Keratinocyte (primary cell): ENCODE results near the gene SLC37A1. TPM values are rescaled to one million over a fixed set of nuclear protein-coding genes. Genes with fewer than 3 reads are reported as not detected.

ENCODE experiments used
- DNase-seq: peaks from one replicate; pipeline ENCODE4 v3.0.0-alpha.2; 2011; ENCODE audit warnings: low read depth, missing footprints, low spot score
- FAIRE-seq: peaks from 2 replicates; lab custom pipeline; 2011; peaks lifted over from hg19 to GRCh38; lab: Jason Lieb, UNC
- H2AFZ ChIP-seq: 2 replicates; pipeline ENCODE4 v1.6.0; 2012; ENCODE audit warnings: low read length, control low read depth, inconsistent platforms; ENCODE audit not compliant: control insufficient read depth
- H3K27ac ChIP-seq: 2 replicates; pipeline ENCODE4 v1.5.1; 2011; ENCODE audit warnings: low read length; ENCODE audit not compliant: control insufficient read depth, insufficient read depth
- H3K27me3 ChIP-seq: 3 replicates; pipeline ENCODE4 v1.6.0; 2011; ENCODE audit warnings: low read length; ENCODE audit not compliant: control insufficient read depth, insufficient read depth; ENCODE audit errors: extremely low read depth
- H3K36me3 ChIP-seq, 2 experiments: 2 replicates in 1 of 2; 3 replicates in 1 of 2; pipeline ENCODE4 v1.5.1; 2011; ENCODE audit warnings: low read length in 2 of 2, mild to moderate bottlenecking in 1 of 2; ENCODE audit not compliant: control insufficient read depth in 2 of 2, insufficient read depth in 2 of 2; ENCODE audit errors: extremely low read depth in 1 of 2
- H3K4me1 ChIP-seq: 3 replicates; pipeline ENCODE4 v1.5.1; 2011; ENCODE audit warnings: low read length; ENCODE audit not compliant: control insufficient read depth, insufficient read depth; ENCODE audit errors: extremely low read depth
- H3K4me2 ChIP-seq: 3 replicates; pipeline ENCODE4 v1.6.0; 2011; ENCODE audit warnings: low read depth, low read length; ENCODE audit not compliant: control insufficient read depth, insufficient read depth; ENCODE audit errors: extremely low read depth
- H3K4me3 ChIP-seq, 3 experiments: fragments of 200-600 bp in 1 of 3; sonication (generic) in 1 of 3; 2 replicates in 2 of 3; 3 replicates in 1 of 3; pipeline ENCODE4 v1.5.1; 2011 to 2016; ENCODE audit warnings: low read length in 3 of 3, mild to moderate bottlenecking in 3 of 3, control low read depth in 2 of 3, inconsistent platforms in 1 of 3, low read depth in 1 of 3, mixed read lengths in 1 of 3, mixed run types in 1 of 3, moderate library complexity in 1 of 3; ENCODE audit not compliant: control insufficient read depth in 2 of 3, insufficient read depth in 2 of 3; ENCODE audit errors: extremely low read depth in 1 of 3
- H3K79me2 ChIP-seq: 2 replicates; pipeline ENCODE4 v1.6.0; 2012; ENCODE audit warnings: low read length; ENCODE audit not compliant: control insufficient read depth, insufficient read depth
- H3K9ac ChIP-seq: 3 replicates; pipeline ENCODE4 v1.6.0; 2011; ENCODE audit warnings: low read length; ENCODE audit not compliant: control insufficient read depth, insufficient read depth; ENCODE audit errors: extremely low read depth
- H3K9me1 ChIP-seq: 3 replicates; pipeline ENCODE4 v1.6.0; 2011; ENCODE audit warnings: low read length; ENCODE audit not compliant: control insufficient read depth, insufficient read depth; ENCODE audit errors: extremely low read depth
- H3K9me3 ChIP-seq: 2 replicates; pipeline ENCODE4 v1.5.1; 2012; ENCODE audit warnings: low read depth, low read length; ENCODE audit not compliant: control insufficient read depth
- H4K20me1 ChIP-seq: 3 replicates; pipeline ENCODE4 v1.6.0; 2011; ENCODE audit warnings: low read length; ENCODE audit not compliant: control insufficient read depth, insufficient read depth; ENCODE audit errors: extremely low read depth
- EZH2 ChIP-seq: IDR thresholded peaks from one replicate; pipeline ENCODE4 v1.6.1; 2012; ENCODE audit warnings: inconsistent platforms, mild to moderate bottlenecking, low read length, moderate library complexity
- dilution Hi-C: fragments of 300-500 bp; cut with MboI; formaldehyde crosslinking; loops from one replicate; pipeline ENCODE4 v1.7.0; 2020; ENCODE audit warnings: low sequenced_read_pairs; ENCODE audit not compliant: extremely low pct_ligation_motif_present
- polyA plus RNA-seq, 5 experiments: library from polyadenylated mRNA; depleted of rRNA in 3 of 5; stranded (reverse) in 3 of 5; stranded (forward) in 1 of 5; unstranded in 1 of 5; fragments of >200 nt; gene quantifications; 1 replicate in 1 of 5; 2 replicates in 3 of 5; 3 replicates in 1 of 5; pipeline versions ENCODE4 v1.2.1 to v1.2.3, GENCODE V29; 2011 to 2012; ENCODE audit warnings: missing spikeins in 2 of 5, low read depth in 1 of 5, low replicate concordance in 1 of 5
- TF ChIP-seq, protein P1 (sequence below), 3 experiments: IDR thresholded peaks in 1 of 3; conservative IDR thresholded peaks in 1 of 3; optimal IDR thresholded peaks in 1 of 3; 2 replicates in 2 of 3; 3 replicates in 1 of 3; pipeline versions ENCODE3 to v1.5.1; 2011; ENCODE audit warnings: low read length in 3 of 3, mild to moderate bottlenecking in 3 of 3, moderate library complexity in 2 of 3, control low read depth in 1 of 3, inconsistent platforms in 1 of 3; ENCODE audit not compliant: insufficient read depth in 2 of 3; ENCODE audit errors: extremely low read depth in 1 of 3

Gene SLC37A1
- polyA plus RNA-seq, 1 donor (not counting 4 experiments of a cell fraction or from before 2014, with no cell fraction given): 4.1 TPM

DNA sequence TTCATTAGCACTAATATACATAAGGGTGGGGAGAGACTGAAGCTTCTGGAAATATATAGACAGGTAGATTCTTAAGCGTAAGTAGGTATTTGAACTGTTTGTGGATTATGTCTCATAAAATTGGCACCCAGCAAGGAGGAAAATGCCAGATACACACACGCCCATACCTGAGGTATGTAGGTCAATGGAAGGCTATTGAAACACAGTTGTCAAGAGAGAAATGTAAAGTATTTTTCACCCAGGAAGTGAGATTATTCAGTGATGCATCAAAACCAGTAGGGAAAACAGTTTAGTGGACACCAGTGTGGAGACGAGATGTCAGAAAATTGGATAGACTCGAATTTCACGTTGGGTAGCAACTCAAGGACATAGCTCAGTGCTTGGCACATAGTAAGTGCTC is 12.9 kb upstream of the SLC37A1 start:
- Histone ChIP-seq H2AFZ (no peak overlapping the region), H3K27ac (no peak overlapping the region), H3K4me1 (peaks cover 12% of the 10 kb centered on the region), H3K9ac (no peak overlapping the region), H3K9me3 (no peaks in the 10 kb centered on the region), H3K27me3 (no peaks in the 10 kb centered on the region), H3K79me2 (no peaks in the 10 kb centered on the region), H4K20me1 (no peaks in the 10 kb centered on the region), H3K9me1 (no peaks in the 10 kb centered on the region), H3K4me2 (no peak overlapping the region), H3K36me3 (no peaks in the 10 kb centered on the region), H3K4me3 (no peak overlapping the region)
- TF ChIP-seq, protein P1, sequence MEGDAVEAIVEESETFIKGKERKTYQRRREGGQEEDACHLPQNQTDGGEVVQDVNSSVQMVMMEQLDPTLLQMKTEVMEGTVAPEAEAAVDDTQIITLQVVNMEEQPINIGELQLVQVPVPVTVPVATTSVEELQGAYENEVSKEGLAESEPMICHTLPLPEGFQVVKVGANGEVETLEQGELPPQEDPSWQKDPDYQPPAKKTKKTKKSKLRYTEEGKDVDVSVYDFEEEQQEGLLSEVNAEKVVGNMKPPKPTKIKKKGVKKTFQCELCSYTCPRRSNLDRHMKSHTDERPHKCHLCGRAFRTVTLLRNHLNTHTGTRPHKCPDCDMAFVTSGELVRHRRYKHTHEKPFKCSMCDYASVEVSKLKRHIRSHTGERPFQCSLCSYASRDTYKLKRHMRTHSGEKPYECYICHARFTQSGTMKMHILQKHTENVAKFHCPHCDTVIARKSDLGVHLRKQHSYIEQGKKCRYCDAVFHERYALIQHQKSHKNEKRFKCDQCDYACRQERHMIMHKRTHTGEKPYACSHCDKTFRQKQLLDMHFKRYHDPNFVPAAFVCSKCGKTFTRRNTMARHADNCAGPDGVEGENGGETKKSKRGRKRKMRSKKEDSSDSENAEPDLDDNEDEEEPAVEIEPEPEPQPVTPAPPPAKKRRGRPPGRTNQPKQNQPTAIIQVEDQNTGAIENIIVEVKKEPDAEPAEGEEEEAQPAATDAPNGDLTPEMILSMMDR (optimal IDR thresholded peaks at IDR 0.05 in 1 of 3, IDR thresholded peaks at IDR 0.05 in 1 of 3, conservative IDR thresholded peaks at IDR 0.05 in 1 of 3; ENCODE audit: extremely low read depth in 1 of 3, insufficient read depth in 2 of 3, low read length in 3 of 3): no peak
- no peak for TF ChIP-seq EZH2
- dilution Hi-C loops: no loop called here
- peak; percentile 78 for FAIRE-seq
- DNase-seq: peak; percentile 7

GRCh38 chr21:42503711-42504110 is 9.9 kb upstream of the SLC37A1 start:
- H2AFZ ChIP-seq: no peak overlapping the region
- FAIRE-seq: no peak

More at GRCh38 chr21:42503711-42504110, 9.9 kb upstream of the SLC37A1 start:
- no peaks in the 10 kb centered on the region for H3K9me3 ChIP-seq
- no peak for DNase-seq
- H3K9ac ChIP-seq: no peak overlapping the region
- no peaks in the 10 kb centered on the region for H3K27me3 ChIP-seq
- no peaks in the 10 kb centered on the region for H3K36me3 ChIP-seq
- H4K20me1 ChIP-seq: no peaks in the 10 kb centered on the region
- H3K4me1 ChIP-seq: peaks cover 4% of the 10 kb centered on the region
- TF ChIP-seq, protein P1 (optimal IDR thresholded peaks at IDR 0.05 in 1 of 3, IDR thresholded peaks at IDR 0.05 in 1 of 3, conservative IDR thresholded peaks at IDR 0.05 in 1 of 3; ENCODE audit: extremely low read depth in 1 of 3, insufficient read depth in 2 of 3, low read length in 3 of 3): no peak
- no peak for TF ChIP-seq EZH2
- H3K4me3 ChIP-seq: no peak overlapping the region
- no peaks in the 10 kb centered on the region for H3K9me1 ChIP-seq
- H3K27ac ChIP-seq: no peak overlapping the region
- no peaks in the 10 kb centered on the region for H3K79me2 ChIP-seq
- dilution Hi-C loops: no loop called here
- H3K4me2 ChIP-seq: no peak overlapping the region
